Stimulated activated CD4-positive, alpha-beta T cell treated with anti-CD3 and anti-CD28 coated beads, Interleukin-1b, Interleukin-23, amount 100 ng/mL, for 1 hour (primary cell): ENCODE data around the gene ACCSL.

Experiments used
- DNase-seq, 2 donors: peaks; one replicate each; pipeline ENCODE4 v3.0.0-alpha.2; 2020; ENCODE audit warnings: low read depth in 2 of 2

The ACCSL gene

GRCh38 chr11:44047931-44048431 is at the start of gene ACCSL:
Gene ACCSL, plus strand, starts transcription at chr11:44047981. Its CDS starts 56 bp downstream, at chr11:44048037.
- no peak for DNase-seq

- no peak for DNase-seq
Measured at GRCh38 chr11:43998308-43998707, 49.5 kb upstream of the ACCSL start.

DNA sequence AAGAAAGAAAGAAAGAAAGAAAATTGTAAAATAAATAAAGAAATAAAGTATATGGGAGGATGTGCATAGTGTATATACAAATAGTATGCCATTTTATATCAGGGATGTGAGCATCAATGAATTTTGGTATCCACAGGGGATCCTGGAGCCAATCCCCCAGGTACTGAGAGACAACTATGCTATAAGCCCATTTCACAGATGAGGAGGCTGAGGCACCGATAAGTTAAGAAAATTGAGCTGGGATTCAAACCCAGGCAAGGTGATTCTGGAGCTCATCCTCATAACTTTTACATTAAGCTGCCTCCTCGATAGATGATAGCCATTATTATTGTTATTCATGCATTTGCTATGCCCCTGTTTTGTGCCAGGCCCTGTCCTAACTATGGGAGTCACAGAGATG is 47.0 kb upstream of the ACCSL start:
- DNase-seq, result no peak

DNA sequence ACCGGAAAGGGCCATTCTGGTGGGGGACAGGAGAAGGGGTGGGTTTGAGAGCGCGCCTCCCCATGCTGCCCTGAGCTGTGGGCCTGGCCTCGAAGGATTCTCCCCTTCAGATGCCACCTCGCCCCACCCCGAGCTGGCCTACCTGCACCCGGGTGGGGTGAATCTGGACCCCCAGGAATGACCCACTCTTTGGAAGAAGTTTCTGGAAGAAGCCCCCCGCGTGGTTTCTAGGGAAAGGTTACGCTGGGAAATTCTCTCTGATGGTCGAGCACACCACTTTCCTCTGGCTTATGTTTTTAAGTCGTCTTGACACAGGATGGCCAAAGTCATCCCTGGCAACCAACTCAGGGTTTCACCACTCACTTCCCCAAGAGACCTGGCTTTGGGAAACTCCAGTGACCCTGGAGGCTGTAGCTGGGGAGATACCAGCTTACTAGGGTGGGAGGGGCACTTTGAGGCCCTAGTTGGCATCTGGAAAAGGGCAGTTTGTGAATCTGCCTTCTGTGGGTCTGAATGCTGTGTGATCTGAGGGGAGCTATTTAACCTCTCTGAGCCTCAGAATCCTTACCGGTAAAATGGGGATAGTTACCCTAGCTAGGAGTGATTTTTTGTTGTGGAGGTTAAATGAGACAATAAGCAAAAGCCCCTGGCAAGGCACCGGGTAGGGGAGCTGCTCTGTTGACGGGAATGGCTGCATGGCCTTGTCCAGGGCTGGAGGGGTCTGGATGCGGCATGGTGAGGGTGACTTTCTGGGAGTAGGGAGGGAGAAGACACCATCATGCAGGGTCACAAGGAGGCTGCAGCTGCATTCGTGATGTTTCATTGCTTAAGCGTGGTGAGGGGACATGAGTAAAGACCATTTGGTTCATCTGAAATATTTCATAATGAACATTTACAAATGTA is 45.3 kb upstream of the ACCSL start:
- no peak for DNase-seq

GRCh38 chr11:44003736-44004451 is 43.9 kb upstream of the ACCSL start:
- no peak for DNase-seq

- DNase-seq, result no peak
Measured at GRCh38 chr11:44004452-44005062, 43.2 kb upstream of the ACCSL start.

- DNase-seq, result no peak
Measured at GRCh38 chr11:44005063-44005701, 42.6 kb upstream of the ACCSL start.

DNA sequence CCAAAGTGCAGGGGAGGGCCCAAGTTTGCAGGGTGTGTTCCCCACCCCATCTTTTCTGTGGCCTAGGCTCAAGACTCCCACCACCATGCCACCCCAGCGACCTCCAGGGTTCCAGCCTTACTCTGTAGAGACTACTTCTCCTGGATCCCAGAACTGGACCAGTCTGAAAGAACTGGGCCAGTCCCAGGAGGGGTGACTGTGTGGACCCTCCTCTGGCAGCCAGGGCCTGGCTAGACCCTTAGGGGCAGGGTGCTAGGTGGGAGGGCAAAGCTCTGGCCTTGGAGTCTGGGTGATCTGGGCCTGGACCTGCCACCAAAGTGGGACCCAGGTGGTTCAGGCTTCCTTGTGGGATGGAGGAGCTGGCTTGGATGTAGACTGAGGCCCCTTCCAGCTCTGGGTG is 41.8 kb upstream of the ACCSL start:
- DNase-seq, result no peak

GRCh38 chr11:44006917-44007361 is 40.8 kb upstream of the ACCSL start:
- DNase-seq, result no peak

DNA sequence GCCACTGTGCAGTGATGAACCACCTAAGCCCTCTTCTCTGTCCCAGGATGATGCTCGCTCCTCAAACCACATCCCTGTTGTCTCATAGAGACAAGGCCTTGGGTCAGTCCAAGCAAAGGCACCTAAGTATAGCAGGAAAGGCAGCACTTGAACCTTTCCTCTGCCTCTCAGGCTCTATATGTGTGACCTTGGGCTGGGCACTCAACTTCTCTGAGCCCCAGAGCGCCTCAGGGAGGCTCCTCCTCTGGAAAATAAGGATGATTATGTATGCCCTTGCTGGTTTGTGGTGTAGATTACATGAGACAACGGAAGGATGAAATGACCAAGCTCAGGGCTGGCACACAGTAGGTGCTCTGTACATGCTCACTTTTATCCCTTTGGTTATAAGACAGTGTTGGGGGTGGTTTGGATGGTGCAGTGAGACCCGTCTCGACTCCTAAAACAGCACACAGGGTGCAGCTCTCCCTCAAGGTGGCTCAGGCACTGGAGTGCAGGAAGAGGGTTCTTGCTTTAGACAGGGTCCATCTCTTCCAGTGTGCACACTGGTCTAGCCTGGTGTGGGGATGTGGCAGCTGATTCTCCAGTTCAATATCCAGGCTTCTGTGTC is 40.2 kb upstream of the ACCSL start:
- DNase-seq, result no peak

- no peak for DNase-seq
Measured at GRCh38 chr11:44008088-44008501, 39.7 kb upstream of the ACCSL start.

DNA sequence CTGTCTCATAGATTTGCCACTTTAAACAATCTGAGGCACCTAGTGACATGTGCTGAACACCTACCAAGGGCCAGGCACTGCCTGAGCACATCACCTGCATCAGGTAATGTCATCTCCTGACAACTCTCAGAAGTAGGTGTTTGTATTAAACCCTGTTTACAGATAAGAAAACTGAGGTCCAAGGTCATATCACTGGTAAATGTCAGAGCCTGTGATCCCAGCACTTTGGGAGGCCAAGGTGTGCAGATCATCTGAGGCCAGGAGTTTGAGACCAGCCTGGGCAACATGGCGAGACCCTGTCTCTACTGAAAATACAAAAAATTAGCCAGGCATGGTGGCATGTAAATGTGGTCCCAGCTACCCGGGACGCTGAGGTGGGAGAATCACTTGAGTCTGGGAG is 39.1 kb upstream of the ACCSL start:
- DNase-seq, result no peak

- no peak for DNase-seq
Measured at GRCh38 chr11:44010789-44011251, 37.0 kb upstream of the ACCSL start.

DNA sequence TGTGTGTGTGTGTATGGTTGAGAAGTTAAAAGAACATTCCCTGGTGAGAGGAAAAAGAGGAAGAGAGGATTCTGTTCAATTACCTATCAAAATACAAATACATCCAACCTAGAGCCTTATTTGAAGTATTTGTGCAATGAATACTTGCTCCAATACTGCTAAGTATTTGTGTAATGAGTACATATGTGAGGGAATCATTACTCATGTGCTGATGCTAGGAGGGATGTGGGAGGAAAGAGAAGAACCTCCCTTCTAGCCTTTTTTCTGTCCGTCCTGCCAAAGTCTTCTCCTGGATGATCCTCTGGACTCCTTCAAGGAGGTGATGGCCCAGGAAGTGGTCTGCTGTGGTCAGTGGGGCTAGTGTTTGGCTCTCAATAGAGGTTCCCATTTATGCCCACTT is 36.0 kb upstream of the ACCSL start:
- DNase-seq, result no peak

DNA sequence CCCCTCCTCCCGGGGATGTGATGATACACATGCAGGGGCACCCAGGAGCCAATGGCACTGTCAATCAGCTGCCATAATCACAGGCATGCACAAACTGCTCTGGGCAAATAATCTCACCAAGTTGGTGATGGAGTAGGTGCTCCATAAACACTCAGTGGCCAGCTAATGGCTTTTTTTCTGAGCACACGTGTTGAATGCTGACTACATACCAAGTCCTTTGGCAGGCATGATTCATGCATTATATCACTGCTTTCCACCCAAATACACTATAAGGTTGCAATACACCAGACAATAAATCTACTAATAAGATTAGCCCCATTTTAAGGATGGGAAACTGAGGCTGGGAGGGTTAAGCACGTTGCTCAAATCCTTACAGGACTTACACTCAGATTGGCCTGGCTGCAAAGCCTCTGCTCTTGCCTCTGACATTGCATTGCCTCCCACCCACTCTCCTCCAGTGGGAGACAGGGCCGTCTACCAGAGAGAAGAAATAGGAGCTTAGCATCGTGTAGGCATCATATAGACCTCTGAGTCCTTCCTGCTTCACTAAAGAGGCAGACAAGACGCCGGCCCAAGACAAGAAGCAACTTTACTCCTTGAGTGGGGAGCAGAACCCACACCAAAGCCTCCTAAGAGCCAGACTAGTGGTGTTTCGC is 32.7 kb upstream of the ACCSL start:
- no peak for DNase-seq

DNA sequence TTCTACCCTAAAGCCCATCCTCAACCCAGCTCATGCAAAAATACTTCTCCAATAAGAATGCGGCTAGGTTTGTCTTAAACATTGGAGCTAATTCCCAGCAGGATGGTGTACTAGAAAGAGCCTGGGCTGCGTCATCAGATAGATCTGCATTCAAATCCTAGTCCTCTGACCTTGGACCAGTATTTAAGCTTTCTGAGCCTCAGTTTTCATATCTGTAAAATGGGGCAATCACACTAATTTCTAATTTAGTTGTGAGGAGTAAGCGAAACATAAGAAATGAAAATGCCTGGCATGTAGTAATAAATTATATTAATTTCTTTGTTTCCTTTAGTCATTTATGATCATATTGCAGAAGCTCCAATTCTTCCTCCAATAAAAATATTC is 32.2 kb upstream of the ACCSL start:
- DNase-seq, result no peak

GRCh38 chr11:44016131-44016530 is 31.6 kb upstream of the ACCSL start:
- no peak for DNase-seq

GRCh38 chr11:44016546-44017442 is 31.0 kb upstream of the ACCSL start:
- no peak for DNase-seq

DNA sequence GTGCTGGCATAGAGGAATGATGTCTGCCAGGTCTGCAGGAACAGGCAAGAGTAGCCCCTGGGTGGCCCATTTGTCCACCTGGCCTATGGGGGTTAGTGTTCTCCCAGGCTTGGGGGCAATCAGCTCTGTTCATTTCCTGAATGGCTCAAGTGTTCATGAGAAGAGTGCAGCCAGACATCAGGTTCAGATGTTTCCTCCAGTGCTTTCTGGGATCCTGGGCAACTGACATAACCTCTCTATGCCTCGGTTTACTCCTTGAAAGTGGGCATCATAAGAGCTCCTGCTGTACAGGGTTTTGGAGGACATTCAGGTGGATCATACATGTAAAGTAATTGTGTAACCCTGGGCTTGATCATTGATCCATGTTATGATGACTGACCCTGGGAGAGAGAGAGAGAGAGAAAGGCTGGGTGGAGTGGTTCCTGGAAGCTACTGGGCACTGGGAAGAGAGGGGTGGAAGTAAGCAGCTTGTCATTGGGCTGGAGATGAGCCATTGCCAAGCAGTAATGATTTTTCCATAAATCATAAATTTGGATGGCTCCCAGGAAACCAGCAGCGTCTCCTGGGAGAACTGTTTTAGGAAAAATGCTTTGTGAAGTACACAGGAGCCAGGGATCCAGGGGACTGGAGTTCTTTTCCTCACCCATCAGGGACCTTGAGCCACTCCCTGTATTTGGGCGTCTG is 30.2 kb upstream of the ACCSL start:
- no peak for DNase-seq
